HG02981 (cell line): ENCODE results near the gene NKX2-2.

Experiments
- ATAC-seq: cut with Tn5 transposase; IDR thresholded peaks from one replicate; pipeline ENCODE4 v1.9.1; 2021; ENCODE audit warnings: mild to moderate bottlenecking, moderate library complexity; ENCODE audit not compliant: unreplicated experiment

Gene NKX2-2

DNA sequence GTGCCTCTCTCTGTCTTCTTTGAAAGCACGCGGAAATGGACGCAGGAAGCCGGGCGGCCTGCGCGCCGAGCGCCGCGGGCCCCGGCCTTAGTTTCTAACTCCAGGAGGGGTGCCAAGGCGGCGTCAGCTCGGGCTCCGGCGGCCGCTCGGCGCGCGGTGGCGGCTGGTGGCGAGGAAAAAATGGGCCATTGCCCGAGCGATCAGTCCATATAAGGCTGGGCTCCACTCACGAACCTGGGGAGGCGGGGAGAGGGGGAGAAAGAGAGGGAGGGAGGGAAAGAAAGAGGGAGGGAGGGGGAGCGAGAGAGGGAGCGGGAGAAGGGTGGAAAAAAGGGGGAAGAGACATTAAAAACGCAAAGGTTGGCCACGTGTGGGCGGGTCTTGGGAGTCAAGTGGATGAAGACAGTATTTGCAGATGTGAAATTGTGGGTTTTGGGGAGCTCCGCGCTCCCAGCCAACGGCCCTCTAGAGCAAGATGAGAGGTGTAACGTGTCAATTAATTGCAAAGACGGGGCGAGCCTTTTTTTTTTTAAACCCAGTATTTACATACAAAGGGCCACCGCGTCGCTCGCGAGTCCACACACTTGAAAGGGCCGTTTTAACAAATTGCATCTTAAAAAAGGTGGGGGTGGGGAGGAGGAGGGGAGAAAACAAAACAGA lies at the start of gene NKX2-2:
Gene NKX2-2, minus strand, starts transcription at position 184 of the 660 bp plus-strand sequence. CDS start 395 bp downstream, outside the sequence.
- no peak for ATAC-seq

DNA sequence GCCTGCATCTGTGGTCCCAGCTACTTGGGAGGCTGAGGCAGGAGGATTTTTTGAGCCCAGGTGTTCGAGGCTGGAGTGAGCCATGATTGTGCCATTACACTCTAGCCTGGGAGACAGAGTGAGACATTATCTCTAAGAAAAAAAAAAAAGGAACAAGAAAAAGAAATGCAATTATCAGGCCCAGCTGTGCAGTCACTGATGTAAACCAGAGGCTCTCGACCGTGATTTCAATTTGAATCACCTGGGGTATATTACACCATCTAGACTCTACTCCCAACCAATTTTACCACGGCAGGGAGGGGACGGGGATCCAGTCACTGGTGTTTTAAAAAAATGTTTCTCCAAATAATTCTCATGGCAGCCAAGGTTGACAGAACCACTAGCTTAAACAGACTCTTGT lies 48.8 kb upstream of the NKX2-2 start:
- no peak for ATAC-seq

DNA sequence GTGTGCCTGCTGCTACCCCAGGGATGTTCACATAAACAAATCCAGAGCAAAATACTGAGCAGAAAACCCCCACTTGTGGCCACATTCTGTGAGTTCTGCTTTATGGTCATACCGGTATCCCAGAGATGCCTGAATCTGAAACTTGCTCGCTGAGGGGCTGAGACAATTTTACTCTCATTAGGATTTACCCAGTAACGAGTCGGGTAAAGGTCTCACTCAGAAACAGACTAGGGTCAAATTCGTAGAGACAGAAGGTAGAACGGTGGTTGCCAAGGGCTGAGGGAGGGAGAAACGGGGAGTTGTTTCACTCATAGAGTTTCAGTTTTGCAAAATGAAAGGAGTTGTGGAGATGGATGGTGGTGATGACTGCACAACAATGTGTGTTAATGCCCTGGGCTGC lies 45.4 kb upstream of the NKX2-2 start:
- peak; percentile 64 for ATAC-seq

DNA sequence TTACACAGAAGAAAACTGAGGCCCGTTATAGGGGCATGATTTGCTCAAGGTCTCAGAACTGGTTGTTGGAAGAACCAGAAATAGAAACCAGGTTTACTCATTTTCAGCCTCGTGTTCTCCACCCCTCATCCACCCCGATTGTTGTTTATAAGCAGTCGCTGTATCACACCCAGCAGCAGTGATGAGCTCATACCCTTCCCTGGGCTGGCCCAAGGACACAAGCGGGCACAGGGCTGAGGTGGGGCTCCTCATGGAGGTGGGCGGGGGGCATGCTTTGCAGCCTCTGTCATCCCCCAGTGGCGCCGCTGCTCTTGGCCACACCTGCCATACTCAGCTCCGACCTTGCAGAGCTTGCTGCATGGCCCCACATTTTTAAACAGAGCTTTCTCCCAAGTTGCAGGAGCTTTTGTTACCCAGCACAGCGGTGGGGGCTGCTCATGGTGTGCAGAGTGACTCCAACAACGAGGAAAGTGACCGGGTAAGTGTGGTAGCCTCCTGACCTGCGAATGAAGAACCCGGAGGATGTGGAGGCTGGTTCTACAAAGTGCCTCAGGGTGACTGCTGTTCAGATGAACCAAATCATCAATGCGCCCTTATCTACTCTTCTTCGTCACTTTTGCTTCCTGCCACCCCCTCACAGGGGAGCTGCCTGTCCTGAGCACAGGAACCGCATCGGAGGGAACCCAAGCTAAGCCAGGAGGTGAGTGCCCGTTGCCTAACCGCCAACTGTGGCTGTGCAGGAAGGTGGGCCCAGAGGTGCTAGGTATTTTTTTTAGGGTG lies 43.6 kb upstream of the NKX2-2 start:
- ATAC-seq, result no peak

DNA sequence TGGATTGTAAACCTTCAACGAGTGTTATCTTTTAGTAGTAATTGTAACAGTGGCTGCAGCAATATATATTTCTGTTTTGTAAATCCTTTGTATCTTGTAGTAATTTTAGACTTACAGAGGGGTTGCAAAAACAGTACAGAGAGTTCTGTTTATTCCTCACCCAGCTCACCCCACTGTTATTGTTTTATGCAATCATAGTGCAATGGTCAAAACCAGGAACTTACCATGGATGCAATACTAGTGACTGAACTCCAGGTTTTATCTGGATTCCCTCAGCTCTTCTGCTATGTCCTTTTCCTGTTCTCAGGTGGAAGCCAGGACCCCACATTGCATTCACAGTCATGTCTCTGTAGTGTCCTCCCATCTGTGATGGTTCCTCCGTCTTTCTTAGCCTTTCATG lies 42.5 kb upstream of the NKX2-2 start:
- ATAC-seq, result no peak

DNA sequence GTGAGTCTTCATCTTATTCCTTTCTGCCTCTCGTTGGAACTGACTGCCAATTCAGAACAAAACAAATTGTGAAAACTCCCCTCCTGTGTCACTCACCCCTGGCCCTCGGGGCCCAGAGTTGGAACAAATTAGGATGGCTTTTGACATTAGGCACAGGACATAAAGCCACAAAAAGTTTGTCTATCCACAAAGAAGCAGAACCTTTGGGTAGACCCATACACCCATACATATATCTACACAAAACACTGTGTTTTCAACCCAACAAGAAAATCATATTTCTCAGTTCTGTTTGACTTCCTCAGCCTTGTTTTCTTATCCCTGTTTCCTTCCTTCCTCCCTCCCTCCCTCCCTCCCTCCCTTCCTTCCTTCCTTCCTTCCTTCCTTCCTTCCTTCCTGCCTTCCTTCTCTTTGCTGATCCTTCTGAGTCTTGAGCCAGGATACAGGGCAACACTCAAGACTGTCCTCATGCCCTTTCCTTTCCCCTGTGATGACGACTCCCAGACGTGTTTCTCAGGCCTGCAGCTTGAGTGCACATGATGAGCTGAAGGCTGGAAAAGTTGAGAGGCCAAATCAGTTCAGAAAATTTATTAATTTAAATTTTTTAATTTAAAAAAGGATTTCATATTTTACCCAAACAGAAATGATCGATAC lies 41.7 kb upstream of the NKX2-2 start:
- ATAC-seq, result no peak

DNA sequence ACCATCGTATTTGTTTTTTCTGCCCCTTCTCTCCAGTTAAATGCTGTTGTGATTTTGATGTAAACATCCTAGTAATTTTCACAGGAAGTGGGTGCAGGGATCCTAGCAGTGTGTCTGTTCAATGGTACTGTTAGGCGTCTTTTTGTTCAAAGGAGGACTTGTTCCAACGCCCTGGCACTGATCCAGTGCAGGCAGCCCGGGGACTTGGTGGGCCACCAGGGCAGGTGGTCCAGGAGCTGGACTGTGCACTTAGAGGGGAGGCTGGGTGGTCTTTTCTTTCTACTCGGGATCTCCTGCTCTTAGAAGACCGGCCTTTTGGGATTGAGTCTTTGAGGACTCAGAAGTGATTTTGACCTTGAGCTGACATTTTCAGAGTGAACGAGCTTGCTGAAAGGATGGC lies 41.1 kb upstream of the NKX2-2 start:
- no peak for ATAC-seq

DNA sequence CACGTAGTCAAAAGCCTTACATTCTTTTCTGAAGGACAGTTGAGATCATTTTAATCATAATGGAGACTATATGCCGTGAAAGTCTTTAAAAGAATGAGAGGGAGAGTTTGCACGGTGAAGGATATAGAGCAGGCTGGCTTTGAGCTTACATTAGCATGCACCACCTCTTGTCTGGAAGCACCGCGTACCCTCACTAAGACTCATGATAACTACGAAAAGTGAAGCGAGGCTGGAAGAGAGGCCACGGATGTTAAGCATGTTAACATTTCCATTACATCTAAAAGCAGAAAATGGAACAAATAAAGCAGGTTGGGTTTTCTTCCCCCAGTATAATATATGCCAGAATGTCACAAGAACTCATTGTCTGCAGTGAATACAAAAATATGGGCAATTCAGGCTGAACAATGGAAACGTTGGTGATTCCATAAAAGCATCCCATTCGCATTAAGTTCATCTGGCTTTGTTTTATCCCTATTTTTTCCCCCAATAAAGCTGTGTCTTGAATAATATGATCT lies 40.6 kb upstream of the NKX2-2 start:
- no peak for ATAC-seq

DNA sequence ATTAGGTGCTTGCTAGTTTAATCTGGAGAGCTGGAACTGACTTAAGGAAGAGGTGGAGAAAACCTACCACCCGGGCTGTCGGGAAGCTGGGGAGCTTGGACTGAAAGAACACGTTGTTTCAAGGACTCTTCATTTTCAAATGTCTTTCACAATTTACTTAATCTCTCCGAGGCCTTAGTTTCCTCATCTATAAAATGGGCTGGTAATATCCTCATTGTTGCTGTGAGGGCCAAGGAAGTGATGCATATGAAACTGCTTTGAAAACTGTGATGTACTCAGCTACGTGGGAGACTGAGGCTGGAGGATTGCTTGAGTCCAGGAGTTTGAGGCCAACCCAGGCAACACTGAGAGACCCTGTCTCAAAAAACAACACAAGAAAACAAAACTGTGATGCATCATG lies 36.7 kb upstream of the NKX2-2 start:
- no peak for ATAC-seq

DNA sequence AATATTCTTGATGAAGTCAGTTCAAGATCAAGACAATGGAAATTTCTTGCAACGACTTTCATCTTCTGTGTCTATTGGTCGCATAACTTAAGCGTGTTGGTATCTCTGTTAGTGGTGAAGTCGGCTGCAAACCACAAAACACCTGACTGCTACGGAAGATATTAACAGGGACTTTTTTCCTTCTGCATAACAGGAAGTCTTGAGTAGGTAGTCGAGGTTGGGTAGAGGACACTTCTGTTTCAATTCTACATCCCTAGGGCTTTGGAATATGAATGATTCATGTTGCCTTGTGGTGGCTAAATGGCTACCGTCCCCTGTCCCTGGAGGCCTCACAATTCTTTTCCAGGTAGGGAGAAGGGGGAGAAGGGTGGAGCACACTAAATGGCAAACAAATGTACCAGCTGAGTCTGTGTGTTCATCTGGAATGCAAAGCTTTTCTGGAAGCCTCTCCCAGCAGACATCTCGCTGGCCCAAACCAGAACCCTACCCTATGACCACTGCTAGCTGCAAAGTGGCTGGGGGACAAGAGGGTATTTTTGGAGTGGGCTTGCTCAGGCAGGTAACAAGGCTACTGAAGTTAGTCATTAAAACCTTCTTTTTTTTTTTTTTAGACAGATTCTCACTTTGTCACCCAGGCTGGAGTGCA lies 34.6 kb upstream of the NKX2-2 start:
- ATAC-seq, result peak; percentile 61

DNA sequence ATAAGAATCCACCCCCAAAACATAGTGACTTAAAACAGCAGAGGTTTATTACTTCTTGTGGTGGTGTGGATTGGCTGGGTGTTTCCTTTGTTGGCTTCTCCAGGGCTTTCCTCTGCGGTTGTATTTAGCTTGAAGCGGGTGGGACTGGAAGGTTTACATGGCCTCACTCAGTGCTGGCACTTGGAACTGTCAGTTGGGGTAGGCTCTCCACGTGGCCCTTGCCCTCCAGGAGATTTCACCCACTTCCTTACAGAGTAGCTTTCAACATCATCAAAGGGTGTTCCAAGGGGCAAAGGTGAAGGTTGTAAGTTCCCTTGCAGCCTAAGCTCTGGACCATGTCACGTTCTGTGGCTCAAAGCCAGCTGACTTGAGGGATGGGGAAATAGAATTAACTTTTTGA lies 32.5 kb upstream of the NKX2-2 start:
- no peak for ATAC-seq

DNA sequence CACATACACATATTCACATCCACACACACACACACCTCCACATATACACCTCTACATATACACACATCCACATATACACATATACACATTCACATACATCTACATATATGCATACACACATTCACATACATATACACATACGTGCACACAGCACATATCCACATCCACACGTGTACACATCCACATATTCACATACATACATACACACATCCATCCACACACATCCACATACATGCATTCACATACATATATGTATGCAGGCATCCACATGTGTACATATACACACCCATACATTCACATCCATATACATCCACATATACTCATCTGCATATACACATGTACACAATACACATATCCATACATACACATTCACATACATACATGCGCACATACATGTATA lies 25.6 kb upstream of the NKX2-2 start:
- ATAC-seq, result no peak

DNA sequence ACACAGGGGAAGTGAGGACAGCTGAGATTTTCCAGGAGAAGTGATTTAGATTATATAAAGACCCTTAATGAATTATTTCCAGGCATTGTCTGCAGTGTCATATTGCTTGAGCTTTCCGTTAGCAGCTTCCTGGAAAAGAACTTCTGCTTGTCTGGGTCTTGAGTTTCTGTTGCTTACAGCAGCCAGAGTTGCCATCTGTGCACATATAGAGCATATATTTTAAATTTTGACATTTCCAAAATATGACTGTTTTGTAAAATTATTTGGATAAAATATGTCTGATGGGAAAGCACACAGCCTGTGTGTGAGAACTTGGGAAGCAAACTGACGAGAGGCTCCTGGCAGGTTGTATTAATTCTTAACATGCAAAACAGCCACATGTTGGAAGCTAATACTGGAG lies 21.0 kb upstream of the NKX2-2 start:
- no peak for ATAC-seq

DNA sequence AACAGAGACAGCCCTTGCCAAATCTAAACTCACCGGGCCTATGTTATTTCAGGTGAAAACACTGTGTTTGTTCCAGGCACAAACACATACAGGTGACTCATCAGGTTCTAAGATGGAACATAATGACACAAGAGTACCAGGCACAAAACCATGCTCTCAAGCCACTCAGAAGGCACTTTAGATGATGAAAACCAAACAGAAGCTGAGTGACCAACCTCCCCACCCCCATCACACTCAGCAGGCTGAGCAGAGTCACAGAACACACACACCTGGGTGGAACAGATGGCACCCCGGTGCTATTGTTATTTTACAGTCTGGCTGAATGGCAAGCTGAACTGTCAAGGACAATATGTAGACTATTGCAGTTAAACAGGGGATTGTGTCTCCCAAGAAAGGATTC lies 20.6 kb upstream of the NKX2-2 start:
- no peak for ATAC-seq

DNA sequence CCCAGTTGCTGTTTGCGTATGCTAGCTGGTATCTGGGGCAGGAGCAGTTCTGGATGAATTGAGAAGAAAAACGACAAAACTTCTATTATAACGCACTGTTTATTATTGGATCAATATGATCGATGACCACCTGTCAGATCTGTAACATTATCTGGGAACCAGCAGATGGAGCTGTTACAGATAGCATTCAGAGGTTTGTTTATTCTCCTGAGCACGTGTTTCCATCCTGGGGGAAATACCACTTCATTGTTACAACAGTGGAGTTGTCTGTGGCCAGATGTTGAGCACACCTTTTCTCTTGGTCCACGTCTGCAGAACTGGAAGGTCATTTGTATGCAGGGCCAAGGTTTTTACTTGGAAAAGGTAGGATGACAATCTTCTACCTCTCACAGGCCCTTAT lies 16.0 kb upstream of the NKX2-2 start:
- no peak for ATAC-seq

DNA sequence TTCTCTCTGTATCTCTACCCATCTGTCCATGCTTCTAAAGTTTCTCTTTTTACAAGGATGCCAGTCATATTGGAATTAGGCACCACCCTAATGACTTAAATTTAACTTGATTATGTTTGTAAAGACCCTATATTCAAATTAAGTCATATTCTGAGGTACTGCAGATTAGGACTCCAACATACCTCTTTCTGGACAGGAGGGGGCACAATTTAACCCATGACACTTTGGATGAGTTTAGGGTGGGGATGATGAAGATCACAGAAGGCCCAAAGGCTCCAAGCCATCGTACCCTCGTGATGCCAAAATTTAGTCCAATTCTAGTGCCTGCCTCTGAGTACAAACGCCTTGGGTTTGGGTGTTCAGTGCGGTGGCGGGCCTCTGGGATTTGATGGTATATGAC lies 15.0 kb upstream of the NKX2-2 start:
- ATAC-seq, result no peak

DNA sequence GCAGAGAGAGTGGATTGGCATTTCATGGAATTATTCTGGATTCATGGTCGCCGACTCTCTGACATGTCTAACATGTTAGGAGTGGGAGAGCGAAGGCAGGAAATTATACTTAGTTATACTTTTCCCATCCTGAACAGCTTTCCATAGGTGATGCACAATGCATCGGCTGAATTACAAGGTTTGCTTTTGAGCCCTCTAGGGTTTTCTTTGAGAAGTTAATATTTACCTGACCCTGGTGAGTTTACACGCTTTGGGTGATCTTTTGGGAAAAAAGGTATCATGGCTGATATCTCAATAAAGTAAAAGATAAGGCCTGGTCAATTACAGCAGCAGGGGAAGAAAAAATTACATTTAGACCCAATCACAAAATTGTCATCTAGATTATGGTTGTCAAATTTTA lies 14.0 kb upstream of the NKX2-2 start:
- no peak for ATAC-seq

DNA sequence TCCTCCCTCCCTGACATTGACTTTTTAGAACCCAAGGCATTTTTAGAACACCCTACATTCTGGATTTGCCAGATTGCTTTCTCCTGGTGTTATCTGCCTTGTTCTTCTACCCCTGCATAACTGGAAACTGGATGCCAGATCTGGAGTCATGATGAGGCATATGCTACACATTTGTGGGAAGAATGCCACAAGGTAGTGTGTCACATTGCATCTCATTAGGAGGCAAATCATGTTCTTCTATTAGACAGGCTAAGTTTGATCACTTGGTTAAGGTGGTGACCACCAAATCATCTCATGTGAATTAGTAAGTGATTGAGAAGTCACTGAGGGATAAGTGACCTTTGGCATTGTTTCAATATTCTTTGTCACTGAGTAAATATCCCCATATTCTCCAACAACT lies 12.9 kb upstream of the NKX2-2 start:
- no peak for ATAC-seq

DNA sequence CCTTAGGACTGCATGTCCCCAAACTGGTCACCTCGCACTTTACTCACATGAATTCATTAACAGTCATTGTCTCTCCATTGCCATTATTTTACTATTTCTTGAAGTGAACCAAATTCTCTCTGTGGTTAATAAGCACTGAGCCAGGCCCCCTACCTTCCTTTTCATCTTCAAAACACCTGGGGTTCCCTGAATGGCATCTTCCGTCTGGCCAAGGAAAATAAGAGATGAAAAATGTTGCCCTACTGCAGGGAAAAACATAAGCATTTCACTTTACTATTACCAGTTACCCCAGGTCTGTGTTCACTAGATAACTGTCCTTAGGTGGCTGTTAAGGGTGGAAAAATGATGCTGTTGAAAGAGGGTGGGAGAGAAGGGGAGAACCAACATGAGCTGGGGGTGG lies 10.0 kb upstream of the NKX2-2 start:
- no peak for ATAC-seq

DNA sequence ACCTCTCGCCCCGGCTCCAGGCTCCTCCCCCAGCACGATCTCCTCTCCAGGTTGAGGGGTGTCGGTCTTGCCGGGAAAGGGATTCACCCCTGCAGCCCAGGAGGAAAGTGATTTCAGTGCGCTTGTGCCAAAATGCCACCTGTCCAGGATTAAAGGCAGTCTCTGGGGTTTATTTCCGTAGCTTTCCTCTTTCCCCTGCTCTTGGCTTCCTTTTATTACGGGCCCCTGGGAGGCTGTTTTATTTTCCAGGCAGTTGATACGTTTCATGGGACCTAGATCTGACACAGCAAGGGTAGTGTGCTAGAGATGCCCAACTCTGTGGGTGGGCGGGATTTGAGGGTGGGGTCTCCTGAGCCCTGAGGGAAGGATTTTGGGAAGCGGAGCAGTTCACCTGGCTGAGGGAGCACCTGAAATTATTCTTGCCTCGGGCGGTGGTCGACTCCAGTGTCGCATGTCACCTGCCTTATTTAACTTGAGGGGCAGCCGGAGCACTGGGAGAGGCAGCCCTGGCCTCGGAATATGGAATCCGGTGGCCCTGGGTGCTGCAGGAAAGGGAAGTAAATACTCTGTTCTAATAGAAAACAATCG lies 9.5 kb upstream of the NKX2-2 start:
- ATAC-seq, result no peak
